ENCODE results near the gene MFF. TPM values are rescaled to one million over a fixed set of nuclear protein-coding genes. Genes with fewer than 3 reads are reported as not detected.

MFF gene
- total RNA-seq, 1 experiment from 2014 or later, result 68.2 TPM

DNA sequence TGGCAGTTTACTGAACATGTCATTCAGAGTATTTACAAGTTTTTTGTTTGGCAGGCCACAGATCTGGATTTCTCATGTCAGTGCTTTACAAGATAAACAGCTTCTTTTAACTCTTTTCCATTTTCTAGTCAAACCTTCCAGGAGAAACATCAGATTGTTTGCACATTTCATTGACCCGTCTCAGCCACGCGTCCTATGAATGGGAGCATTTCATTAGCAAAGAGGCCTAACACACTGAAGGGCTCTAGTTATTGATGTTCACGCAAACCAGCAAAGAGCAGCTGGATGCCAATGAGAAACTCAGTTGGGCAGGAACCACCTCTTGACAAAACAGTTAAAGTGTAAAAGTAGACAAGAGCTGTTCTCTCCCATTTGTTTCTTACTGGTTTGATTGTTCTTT is 29.2 kb upstream of the MFF start:
- BruUV-seq (replicated peaks), result no TSS peak
- TF ChIP-seq SP1 (IDR thresholded peaks at IDR 0.05; ENCODE audit: low read depth) (no peak), SIN3A (IDR thresholded peaks at IDR 0.05; ENCODE audit: low read depth) (no peak), RAD21 (IDR thresholded peaks at IDR 0.05; ENCODE audit: low read depth) (no peak), CBX3 (IDR thresholded peaks at IDR 0.05; ENCODE audit: low read depth) (no peak), TCF7L2 (IDR thresholded peaks at IDR 0.05; ENCODE audit: borderline replicate concordance, extremely low read depth, insufficient read depth, insufficient read length) (no peak)
- ChIA-PET POLR2A (no interaction called here), RAD21 (ENCODE audit: low non-redundant PET in 1 of 2, low total read pairs in 2 of 2, uncharacterized antibody in 2 of 2, unreplicated experiment in 2 of 2) (no interaction called here), CTCF (no interaction called here)
- ATAC-seq, result no peak
- intact Hi-C loops (cut with micrococcal nuclease), result no loop called here
- H3K4me2 ChIP-seq (ENCODE audit: low read length), result no peak overlapping the region
- no peak overlapping the region for H3K9ac ChIP-seq (ENCODE audit: low read length)
- no peaks in the 10 kb centered on the region for H3K4me1 ChIP-seq (ENCODE audit: control insufficient read depth in 1 of 2, insufficient read depth in 2 of 2, low read length in 2 of 2)
- no peaks in the 10 kb centered on the region for H3K9me3 ChIP-seq (ENCODE audit: control insufficient read depth in 1 of 2, insufficient read depth in 1 of 2, low read depth in 1 of 2, low read length in 2 of 2)
- H3K79me2 ChIP-seq (ENCODE audit: insufficient read depth, low read length), result no peaks in the 10 kb centered on the region
- H3K9me2 ChIP-seq (ENCODE audit: insufficient read depth), result no peaks in the 10 kb centered on the region
- H3K27me3 ChIP-seq (ENCODE audit: insufficient read depth, low read length), result no peaks in the 10 kb centered on the region
- no peak for DNase-seq (ENCODE audit: low read depth, low spot score)
- H3K4me3 ChIP-seq (replicated peaks in 1 of 2; ENCODE audit: low read depth in 1 of 2, low read length in 2 of 2), result no peak overlapping the region
- H3K36me3 ChIP-seq (ENCODE audit: control insufficient read depth in 1 of 2, insufficient read depth in 2 of 2, low read length in 2 of 2), result no peaks in the 10 kb centered on the region
- H3K27ac ChIP-seq (ENCODE audit: low read depth, low read length), result no peak overlapping the region
- H4K20me1 ChIP-seq (ENCODE audit: insufficient read depth), result no peaks in the 10 kb centered on the region
- no peak overlapping the region for H2AFZ ChIP-seq (ENCODE audit: low read depth, low read length, poor library complexity, severe bottlenecking)

DNA sequence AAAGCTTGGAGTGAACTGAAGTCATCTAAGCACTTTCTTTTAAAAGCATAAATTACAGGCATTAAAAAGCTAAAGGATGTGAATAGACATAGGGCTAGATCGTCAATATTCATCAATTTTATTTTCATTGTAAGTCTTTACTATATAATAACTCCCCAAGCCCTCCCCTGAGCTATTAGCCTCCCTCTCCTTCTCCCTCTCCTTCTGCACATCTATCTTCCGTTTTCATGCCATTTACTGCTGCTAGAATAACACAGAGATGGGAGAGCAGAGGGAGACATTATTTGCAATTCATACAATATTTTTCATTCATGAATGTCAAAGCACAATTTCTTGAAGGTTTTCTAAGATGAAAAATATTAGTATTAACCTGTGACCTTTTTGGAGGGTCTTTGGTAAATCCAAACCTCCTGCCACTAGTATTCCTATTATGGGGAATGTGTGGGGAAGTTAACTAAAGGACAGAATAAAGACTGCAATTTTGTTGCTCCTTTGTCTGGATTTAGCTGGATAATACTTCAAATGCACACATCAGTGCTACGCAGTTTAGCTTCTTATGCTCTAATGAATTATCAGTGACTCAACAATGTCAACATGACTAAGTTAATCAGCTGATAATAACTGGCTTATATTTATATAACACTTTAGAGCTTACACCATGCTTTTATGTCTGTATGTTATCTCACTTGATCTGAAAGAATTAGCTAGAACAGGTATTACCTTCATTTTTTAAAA is 28.2 kb upstream of the MFF start:
- Histone ChIP-seq H3K4me2 (ENCODE audit: low read length) (no peak overlapping the region), H2AFZ (ENCODE audit: low read depth, low read length, poor library complexity, severe bottlenecking) (no peak overlapping the region), H3K79me2 (ENCODE audit: insufficient read depth, low read length) (no peaks in the 10 kb centered on the region), H3K9me3 (ENCODE audit: control insufficient read depth in 1 of 2, insufficient read depth in 1 of 2, low read depth in 1 of 2, low read length in 2 of 2) (no peaks in the 10 kb centered on the region), H3K4me3 (replicated peaks in 1 of 2; ENCODE audit: low read depth in 1 of 2, low read length in 2 of 2) (no peak overlapping the region), H3K4me1 (ENCODE audit: control insufficient read depth in 1 of 2, insufficient read depth in 2 of 2, low read length in 2 of 2) (no peaks in the 10 kb centered on the region), H3K27ac (ENCODE audit: low read depth, low read length) (no peak overlapping the region), H3K9ac (ENCODE audit: low read length) (no peak overlapping the region), H3K27me3 (ENCODE audit: insufficient read depth, low read length) (no peaks in the 10 kb centered on the region), H3K9me2 (ENCODE audit: insufficient read depth) (no peaks in the 10 kb centered on the region), H3K36me3 (ENCODE audit: control insufficient read depth in 1 of 2, insufficient read depth in 2 of 2, low read length in 2 of 2) (no peaks in the 10 kb centered on the region), H4K20me1 (ENCODE audit: insufficient read depth) (no peaks in the 10 kb centered on the region)
- CTCF ChIA-PET, result no interaction called here
- no TSS peak for BruUV-seq (replicated peaks)
- RAD21 ChIA-PET (ENCODE audit: low non-redundant PET in 1 of 2, low total read pairs in 2 of 2, uncharacterized antibody in 2 of 2, unreplicated experiment in 2 of 2), result no interaction called here
- DNase-seq (ENCODE audit: low read depth, low spot score) (no peak), ATAC-seq (no peak)
- POLR2A ChIA-PET, result no interaction called here
- TF ChIP-seq POLR2AphosphoS5 (IDR thresholded peaks at IDR 0.05; ENCODE audit: low read depth, low read length), result no peak
- no peak for TF ChIP-seq EGR1 (IDR thresholded peaks at IDR 0.05; ENCODE audit: low read depth)
- TF ChIP-seq RAD21 (IDR thresholded peaks at IDR 0.05; ENCODE audit: low read depth), result no peak
- TF ChIP-seq SIN3A (IDR thresholded peaks at IDR 0.05; ENCODE audit: low read depth), result no peak
- TF ChIP-seq, protein P1, sequence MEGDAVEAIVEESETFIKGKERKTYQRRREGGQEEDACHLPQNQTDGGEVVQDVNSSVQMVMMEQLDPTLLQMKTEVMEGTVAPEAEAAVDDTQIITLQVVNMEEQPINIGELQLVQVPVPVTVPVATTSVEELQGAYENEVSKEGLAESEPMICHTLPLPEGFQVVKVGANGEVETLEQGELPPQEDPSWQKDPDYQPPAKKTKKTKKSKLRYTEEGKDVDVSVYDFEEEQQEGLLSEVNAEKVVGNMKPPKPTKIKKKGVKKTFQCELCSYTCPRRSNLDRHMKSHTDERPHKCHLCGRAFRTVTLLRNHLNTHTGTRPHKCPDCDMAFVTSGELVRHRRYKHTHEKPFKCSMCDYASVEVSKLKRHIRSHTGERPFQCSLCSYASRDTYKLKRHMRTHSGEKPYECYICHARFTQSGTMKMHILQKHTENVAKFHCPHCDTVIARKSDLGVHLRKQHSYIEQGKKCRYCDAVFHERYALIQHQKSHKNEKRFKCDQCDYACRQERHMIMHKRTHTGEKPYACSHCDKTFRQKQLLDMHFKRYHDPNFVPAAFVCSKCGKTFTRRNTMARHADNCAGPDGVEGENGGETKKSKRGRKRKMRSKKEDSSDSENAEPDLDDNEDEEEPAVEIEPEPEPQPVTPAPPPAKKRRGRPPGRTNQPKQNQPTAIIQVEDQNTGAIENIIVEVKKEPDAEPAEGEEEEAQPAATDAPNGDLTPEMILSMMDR (IDR thresholded peaks at IDR 0.05 in 2 of 3, conservative IDR thresholded peaks at IDR 0.05 in 1 of 3; ENCODE audit: borderline replicate concordance in 1 of 3, insufficient read depth in 1 of 3, low read depth in 2 of 3, low read length in 2 of 3), result no peak
- TF ChIP-seq POLR2A (IDR thresholded peaks at IDR 0.05; ENCODE audit: borderline replicate concordance, extremely low read depth, insufficient read depth, insufficient read length), result no peak
- TF ChIP-seq, protein P2, sequence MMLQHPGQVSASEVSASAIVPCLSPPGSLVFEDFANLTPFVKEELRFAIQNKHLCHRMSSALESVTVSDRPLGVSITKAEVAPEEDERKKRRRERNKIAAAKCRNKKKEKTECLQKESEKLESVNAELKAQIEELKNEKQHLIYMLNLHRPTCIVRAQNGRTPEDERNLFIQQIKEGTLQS (IDR thresholded peaks at IDR 0.05), result no peak
- no peak for TF ChIP-seq YY1 (IDR thresholded peaks at IDR 0.05; ENCODE audit: extremely low read depth, insufficient replicate concordance, low read depth, low read length)
- intact Hi-C loops (cut with micrococcal nuclease), result no loop called here

All from HCT116 (cell line).